ENCODE measurements around the gene RHOG. TPM values are rescaled to one million over a fixed set of nuclear protein-coding genes. Genes with fewer than 3 reads are reported as not detected.

The RHOG gene
- total RNA-seq, 2 donors from 2014 or later: 10.9 to 15.8 TPM

GRCh38 chr11:3860375-3860774, 19.6 kb upstream of the RHOG start:
- no peak overlapping the region for H3K4me3 ChIP-seq
- no peaks in the 10 kb centered on the region for H3K36me3 ChIP-seq (replicated peaks in 1 of 2; ENCODE audit: insufficient read depth in 1 of 2, low read depth in 2 of 2)
- intact Hi-C loops (cut with DNase I): no loop called here
- no peak for DNase-seq
- no peak for ATAC-seq
- peaks cover 57% of the 10 kb centered on the region for H3K4me1 ChIP-seq
- no peaks in the 10 kb centered on the region for H3K9me3 ChIP-seq
- TF ChIP-seq CTCF (IDR thresholded peaks at IDR 0.05) (no peak), POLR2A (IDR thresholded peaks at IDR 0.05) (no peak)
- H3K27ac ChIP-seq: no peak overlapping the region
- WGBS, 2 donors: 83 to 97% methylated on average over 2 of the region's 2 CpGs
- no peaks in the 10 kb centered on the region for H3K27me3 ChIP-seq

- intact Hi-C loops (cut with DNase I): no loop called here
- H3K36me3 ChIP-seq (replicated peaks in 1 of 2; ENCODE audit: insufficient read depth in 1 of 2, low read depth in 2 of 2): no peaks in the 10 kb centered on the region
- H3K27ac ChIP-seq: peak overlapping the region in 1 of 4 donors; percentile 48
- WGBS, 2 donors: 64 to 68% methylated on average over 4 of the region's 4 CpGs
- TF ChIP-seq POLR2A (IDR thresholded peaks at IDR 0.05) (no peak), CTCF (IDR thresholded peaks at IDR 0.05) (no peak)
- peak; percentile 41 to 61 (median 49) for DNase-seq
- ATAC-seq: no peak
- peaks cover 54% of the 10 kb centered on the region for H3K4me1 ChIP-seq
- no peak overlapping the region for H3K4me3 ChIP-seq
- no peaks in the 10 kb centered on the region for H3K27me3 ChIP-seq
- no peaks in the 10 kb centered on the region for H3K9me3 ChIP-seq
Observed at GRCh38 chr11:3859373-3859881, 18.7 kb upstream of the RHOG start.

- no peak for TF ChIP-seq POLR2A (IDR thresholded peaks at IDR 0.05)
- no peak for TF ChIP-seq CTCF (IDR thresholded peaks at IDR 0.05)
- intact Hi-C loops (cut with DNase I): no loop called here
Observed at GRCh38 chr11:3857628-3858027, 16.9 kb upstream of the RHOG start.

GRCh38 chr11:3856856-3857553, 16.2 kb upstream of the RHOG start:
- ATAC-seq: no peak
- H3K4me3 ChIP-seq: no peak overlapping the region
- peak overlapping the region in 1 of 4 donors; percentile 99 for H3K27ac ChIP-seq
- DNase-seq: no peak
- H3K27me3 ChIP-seq: no peaks in the 10 kb centered on the region
- intact Hi-C loops (cut with DNase I): no loop called here
- no peaks in the 10 kb centered on the region for H3K36me3 ChIP-seq (replicated peaks in 1 of 2; ENCODE audit: insufficient read depth in 1 of 2, low read depth in 2 of 2)
- H3K9me3 ChIP-seq: no peaks in the 10 kb centered on the region
- 62% methylated on average over 5 of the region's 5 CpGs for WGBS, 2 donors
- TF ChIP-seq POLR2A (IDR thresholded peaks at IDR 0.05): no peak
- no peak for TF ChIP-seq CTCF (IDR thresholded peaks at IDR 0.05)
- peaks cover 58% of the 10 kb centered on the region for H3K4me1 ChIP-seq

More at GRCh38 chr11:3857628-3858027, 16.9 kb upstream of the RHOG start:
- DNase-seq: no peak
- Histone ChIP-seq H3K4me1 (peaks cover 58% of the 10 kb centered on the region), H3K9me3 (no peaks in the 10 kb centered on the region), H3K36me3 (replicated peaks in 1 of 2; ENCODE audit: insufficient read depth in 1 of 2, low read depth in 2 of 2) (no peaks in the 10 kb centered on the region), H3K27ac (no peak overlapping the region), H3K27me3 (no peaks in the 10 kb centered on the region), H3K4me3 (no peak overlapping the region)
- no peak for ATAC-seq
